Tongue (tissue), 2 donors: ENCODE results near the gene BAIAP2. TPM values are rescaled to one million over a fixed set of nuclear protein-coding genes. Genes with fewer than 3 reads are reported as not detected.
A peak's percentile ranks its signal among the peaks of the same experiment; 100 is the strongest.
"Not testable (repeated sequence)": the region's sequence is repeated elsewhere in the genome, so short reads cannot be mapped to it uniquely, and the experiment has no call there.

ENCODE experiments used
- DNase-seq: peaks from one replicate; pipeline ENCODE4 v3.0.0-alpha.2; 2015
- total RNA-seq: library from RNA; depleted of rRNA; stranded (reverse); fragments of >200 nt; gene quantifications from one replicate; pipeline ENCODE4 v1.2.3, GENCODE V29; 2014

Gene BAIAP2
- total RNA-seq, 1 donor from 2014 or later: 73.9 TPM

DNA sequence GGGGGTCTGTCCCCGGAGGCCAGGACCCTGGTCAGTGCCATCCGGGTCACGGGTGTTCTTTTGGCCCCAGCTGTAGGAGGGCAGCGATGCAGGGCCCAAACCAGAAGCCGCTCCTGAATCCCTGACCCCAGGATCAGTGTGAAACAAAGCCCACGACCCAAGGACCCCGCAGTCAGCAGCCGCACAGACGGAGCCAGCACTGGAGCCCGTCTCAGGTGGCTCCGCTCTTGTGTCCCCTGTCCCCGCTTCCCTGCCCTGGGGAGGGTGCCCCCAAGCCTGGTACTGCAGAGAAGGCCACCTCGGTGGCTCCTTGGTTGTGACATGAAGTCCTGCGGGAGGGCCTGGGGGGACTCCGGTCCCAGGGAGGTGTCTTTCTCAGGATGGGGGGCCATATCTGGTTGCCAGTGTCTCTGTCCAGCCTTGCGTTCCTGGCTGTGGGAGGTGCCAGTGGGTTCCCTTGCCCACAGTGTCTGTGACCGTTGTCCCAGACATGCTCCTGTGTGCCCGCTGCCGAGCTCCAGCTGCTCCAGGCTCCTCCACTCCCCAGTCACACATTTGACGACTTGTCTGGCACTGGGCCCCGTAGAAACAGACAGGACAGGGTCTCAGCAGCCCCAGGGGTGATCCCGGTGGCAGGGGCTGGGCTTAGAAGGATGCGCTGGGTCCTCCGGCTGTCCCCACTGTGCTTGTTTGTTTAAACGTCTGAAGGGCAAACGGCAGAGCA is 33.6 kb downstream of the BAIAP2 start:
- DNase-seq: no peak

DNA sequence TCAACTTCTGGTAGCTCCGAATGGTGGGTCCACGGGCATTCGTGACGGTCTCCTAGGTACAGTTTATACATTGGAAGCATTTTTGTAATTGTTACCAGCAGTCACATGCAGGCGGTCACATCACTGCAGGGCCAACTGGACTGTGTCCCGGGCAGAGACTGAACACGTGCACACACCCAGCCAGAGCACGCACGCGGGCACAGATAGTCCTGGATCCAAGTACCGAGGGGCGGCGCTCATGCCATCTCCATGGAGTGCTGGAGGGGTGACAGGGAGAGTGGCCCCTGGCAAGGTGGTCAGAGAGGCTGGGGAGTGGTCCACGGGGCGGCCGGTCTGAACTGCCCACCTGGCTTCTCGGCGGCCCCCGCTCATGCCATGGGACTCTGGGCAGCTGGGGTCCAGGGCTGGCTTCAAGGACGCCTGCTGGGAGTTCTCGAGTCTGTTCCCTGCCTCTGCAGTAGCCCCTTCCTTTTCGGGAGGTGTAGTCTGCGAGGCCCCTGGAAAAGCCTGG is 34.2 kb downstream of the BAIAP2 start:
- DNase-seq: no peak

DNA sequence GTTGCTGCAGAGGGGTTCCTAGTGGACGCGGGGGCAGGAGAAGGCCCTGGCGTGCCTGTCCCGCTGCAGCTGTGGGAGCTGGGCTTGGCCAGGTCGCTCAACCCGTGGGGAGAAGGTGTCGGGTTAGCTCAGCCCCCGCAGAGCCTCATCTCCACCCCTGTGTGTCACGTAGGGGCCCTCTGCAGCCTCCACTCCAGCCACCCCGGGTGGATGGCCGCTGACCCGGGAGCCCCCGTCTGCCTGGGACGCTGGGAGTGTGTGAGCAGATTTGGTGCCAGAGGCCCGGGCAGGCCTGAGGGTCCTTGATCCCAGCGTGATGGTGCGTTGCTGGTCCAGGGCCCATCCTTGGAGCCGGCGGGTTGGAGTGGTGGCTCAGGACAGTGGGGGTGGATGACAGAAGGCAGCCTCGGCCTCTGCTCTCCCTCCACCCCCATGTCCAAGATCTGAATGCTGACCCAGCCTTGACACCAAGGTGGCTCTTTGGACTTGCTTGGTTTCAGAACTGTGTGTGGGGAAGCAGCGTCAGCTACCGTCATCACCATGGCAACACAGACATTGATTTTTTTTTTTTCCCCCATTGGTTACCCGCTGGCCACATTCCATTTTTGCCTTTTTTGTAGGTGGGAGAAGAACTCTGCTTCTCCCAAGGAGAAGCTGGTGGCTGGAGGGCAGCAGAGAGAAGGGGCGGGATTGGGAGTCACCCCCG is 35.7 kb downstream of the BAIAP2 start:
- DNase-seq: no peak

DNA sequence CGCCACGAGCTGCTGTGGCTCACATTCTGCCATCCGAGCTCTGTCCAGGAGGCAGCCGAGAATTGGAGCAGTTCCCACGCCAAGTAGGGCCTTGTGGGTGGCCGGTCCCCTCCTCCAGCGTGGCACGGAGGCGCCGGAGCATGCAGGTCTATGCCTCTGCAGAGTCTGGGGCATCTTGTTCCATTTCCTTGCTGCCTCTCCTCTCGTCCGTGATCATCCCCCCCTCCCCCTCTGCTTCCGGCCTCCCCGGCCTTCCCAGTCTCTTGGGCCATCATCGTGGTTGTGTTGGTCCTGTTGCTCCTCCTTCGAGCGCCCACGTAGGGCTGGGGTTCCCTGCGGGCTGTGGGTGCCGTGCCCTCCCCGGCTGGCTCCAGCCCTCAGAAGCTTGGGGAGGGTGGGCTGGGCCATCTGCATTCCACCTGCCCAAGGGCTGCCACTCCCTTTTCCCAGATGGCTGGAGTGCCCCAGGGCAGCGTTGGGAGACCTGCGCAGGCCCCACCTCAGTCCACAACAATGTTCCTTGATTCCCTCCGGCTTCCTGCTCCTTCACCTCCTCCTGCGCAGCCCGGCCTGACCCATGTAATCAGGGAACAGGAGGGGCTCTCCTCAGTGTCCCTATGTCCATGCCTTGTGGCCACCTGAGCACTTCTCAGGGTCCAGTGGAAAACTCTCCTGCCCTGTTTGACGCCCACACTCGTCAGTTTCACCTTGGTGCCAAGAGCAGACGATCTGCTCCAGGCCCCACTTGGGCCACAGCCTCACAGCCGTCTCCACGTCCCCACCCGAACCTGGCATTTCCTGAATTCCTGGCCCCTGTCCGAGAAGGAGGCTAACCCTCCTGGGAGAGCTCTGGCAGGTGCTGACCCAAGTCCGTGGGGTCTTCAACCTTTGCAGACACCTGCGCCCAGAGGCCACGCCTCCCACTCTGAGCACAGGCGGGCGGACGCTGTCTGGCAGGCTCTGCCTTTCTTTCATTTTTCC is 37.1 kb downstream of the BAIAP2 start:
- no peak for DNase-seq

DNA sequence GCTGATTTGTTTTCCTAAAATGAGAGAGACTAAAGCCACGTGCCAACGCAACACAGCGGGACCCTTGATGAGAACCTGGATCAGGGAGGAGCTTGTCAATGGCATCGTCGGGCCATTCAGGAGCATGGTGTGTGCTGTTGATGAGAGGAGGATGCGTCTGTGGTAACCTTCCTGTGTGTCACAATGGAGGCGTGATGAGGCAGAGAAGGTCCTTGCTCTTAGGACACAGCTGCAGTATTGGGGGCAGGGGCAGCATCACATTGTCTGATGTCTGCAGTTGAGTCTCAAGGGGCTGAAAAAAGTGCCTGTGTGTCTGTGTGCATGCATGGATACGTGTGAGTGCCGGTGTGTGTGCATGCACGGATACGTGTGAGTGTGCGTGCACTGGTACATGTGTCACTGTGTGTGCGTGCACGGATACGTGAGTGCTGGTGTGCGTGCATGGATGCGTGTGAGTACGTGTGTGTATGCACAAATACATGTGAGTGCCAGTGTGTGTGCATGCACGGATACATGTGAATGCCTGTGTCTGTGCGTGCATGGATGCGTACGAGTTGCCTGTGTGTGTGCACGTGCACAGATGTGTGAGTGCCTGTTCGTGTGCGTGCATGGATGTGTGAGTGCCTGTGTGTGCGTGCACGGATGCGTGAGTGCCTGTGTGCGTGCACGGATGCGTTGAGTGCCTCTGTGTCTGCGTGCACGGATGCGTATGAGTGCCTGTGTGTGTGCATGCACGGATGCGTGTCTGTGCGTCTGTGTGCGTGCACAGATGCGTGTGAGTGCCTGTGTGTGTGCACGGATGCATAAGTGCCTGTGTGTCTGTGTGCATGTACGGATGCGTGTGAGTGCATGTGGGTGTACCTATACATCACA is 39.3 kb downstream of the BAIAP2 start:
- DNase-seq: no peak

DNA sequence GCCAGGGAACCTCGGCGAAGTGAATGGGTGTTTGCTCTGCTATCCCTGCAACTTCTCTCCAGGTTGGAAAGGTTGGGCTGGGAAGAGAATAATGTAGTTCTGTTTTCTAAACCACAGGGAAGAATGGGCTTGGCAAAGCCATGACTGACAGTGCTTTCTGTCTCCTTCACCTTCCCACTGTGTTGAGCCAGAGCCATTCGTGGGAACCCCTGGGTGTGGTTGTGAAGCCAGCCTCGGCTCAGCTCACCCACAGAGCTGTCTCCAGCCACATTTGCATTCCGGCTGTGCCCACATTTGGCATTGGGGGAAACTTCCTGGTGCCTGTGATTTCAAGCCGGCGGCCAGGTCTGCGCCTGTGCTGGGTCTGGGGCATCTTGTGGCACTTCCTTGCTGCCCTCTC is 39.9 kb downstream of the BAIAP2 start:
- DNase-seq: no peak

DNA sequence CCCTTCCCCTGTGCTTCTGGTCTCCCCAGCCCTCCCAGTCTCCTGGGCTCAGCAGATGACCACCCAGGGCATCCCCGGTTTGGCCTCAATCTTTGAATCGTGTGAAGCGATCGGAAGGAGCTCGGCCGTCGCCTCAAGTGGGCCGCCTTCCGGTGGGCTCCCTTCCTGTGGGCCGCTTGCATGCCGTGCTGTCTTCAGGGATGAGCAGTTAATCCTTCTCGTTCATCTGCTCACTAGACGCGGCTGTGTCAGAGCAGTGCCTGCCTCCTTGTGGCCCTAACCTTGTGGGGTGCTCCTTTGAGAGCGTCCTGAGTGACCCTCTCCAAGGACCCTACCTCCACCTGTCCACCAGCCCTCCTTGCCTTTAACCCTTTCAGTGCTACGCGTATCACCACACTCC is 40.4 kb downstream of the BAIAP2 start:
- DNase-seq: no peak

DNA sequence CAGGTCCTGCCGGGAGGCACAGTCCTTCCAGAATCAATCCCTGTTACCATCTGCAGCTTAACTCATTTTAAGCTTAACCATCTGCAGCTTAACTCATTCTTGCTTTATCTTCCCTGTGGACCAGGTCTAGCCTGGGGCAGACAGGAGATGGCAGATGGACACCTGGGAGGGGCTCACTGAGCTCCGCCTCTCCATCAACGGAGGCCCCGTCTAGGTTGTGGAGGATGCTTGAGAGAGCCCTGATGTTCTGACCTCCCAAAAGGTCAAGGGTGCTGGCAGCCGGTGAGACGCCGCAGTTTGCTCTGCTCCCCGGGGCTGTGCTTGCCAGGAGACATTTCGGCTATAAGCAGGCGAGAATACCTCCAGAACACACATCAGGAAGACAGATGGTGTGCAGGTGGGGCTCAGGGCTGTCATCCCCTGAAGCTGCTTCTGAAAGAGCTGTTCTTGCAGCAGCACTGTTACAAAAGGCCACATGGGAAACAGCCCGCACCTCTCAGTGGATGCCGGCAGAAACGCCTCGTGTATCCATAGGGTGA is 41.3 kb downstream of the BAIAP2 start:
- peak; percentile 69 for DNase-seq

DNA sequence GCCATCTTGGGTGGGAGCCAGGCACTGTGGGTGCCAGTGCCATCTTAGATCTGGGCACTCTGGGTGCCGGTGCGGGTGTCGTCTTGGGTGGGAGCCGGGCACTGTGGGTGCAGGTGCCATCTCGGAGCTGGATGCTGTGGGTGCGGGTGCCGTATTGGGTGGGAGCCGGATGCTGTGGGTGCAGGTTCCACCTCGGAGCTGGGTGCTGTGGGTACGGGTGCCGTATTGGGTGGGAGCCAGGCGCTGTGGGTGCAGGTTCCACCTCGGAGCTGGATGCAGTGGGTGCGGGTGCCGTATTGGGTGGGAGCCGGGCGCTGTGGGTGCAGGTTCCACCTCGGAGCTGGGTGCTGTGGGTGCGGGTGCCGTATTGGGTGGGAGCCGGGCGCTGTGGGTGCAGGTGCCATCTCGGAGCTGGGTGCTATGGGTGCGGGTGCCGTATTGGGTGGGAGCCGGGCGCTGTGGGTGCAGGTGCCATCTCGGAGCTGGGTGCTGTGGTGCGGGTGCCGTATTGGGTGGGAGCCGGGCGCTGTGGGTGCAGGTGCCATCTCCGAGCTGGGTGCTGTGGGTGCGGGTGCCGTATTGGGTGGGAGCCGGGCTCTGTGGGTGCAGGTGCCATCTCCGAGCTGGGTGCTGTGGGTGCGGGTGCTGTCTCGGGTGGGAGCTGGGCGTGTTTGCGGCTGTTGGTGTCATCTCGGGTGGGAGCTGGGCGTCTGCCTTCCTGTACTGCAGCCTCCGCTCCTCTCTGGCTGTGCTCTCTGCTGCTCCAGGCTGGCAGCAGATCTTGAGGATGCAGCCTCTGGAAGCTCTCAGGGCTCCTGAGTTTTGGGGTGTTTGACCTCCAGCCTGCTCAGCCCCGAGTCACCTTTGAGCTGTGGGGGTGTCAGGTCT is 43.3 kb downstream of the BAIAP2 start:
- not testable (repeated sequence) for DNase-seq

DNA sequence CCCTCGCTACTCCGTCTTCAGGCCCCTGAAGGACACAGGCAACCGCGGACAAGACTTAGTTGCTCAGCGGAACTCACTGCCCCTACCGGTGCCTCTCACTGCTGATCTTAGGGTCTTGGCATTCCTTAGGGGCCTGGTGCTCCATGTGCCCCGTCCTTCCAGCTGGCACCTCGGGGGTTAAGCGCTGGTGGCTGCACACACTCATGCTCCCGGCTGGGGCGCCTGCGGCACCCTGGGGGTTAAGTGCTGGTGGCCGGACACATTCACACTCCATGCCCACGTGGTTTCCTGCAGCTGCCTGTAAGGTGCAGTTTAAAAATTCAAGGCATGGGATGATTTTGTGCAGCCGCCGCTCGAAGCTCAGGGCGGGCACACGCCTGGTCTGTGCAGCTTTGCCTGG is 45.1 kb downstream of the BAIAP2 start:
- no peak for DNase-seq

DNA sequence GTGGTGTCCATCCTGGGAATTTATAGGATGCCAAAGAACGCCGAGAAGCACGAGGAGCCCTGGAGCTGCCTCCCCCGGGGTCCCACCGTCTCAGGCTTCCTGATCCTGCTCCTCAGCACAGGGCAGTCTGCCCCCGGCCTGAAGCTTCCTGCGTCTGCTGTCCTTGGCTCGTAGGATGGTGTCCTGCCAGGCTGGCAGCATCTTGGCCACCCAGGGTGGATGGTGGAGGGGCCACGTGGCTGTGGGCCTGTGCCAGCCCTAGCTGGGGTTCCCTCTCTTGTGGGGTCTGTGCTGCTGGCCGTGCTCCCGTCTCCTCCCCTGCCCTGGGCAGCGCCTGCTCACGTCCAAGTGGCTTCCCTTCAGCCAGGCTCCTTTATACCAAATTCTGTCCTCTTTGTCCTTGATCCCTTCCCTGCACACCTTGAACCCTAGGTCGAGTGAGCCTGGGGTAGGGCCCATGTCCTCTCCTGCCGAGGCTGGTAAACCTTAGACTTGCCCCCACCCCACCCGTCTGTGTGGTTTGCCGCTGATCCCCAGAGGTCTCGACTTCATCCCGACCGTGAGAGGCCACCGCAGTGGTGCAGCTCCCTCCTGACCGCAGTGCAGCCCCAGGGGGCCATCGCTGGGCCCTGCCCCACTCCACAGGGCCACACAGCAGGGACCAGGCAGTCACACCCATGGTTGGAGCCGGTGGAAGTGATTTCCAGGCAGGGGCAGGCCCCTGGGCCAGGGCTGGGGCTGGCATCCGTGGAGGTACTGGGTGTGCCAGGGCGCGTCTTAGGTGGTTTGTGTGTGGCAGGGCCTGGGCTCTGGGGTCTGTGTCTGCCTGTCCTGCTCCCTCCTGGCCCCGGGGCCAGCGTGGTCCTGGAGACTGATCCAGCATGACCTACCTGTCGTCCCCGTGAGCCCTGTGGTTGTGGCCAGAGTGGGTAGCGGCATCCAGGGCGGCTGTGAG is 46.5 kb downstream of the BAIAP2 start:
- no peak for DNase-seq

DNA sequence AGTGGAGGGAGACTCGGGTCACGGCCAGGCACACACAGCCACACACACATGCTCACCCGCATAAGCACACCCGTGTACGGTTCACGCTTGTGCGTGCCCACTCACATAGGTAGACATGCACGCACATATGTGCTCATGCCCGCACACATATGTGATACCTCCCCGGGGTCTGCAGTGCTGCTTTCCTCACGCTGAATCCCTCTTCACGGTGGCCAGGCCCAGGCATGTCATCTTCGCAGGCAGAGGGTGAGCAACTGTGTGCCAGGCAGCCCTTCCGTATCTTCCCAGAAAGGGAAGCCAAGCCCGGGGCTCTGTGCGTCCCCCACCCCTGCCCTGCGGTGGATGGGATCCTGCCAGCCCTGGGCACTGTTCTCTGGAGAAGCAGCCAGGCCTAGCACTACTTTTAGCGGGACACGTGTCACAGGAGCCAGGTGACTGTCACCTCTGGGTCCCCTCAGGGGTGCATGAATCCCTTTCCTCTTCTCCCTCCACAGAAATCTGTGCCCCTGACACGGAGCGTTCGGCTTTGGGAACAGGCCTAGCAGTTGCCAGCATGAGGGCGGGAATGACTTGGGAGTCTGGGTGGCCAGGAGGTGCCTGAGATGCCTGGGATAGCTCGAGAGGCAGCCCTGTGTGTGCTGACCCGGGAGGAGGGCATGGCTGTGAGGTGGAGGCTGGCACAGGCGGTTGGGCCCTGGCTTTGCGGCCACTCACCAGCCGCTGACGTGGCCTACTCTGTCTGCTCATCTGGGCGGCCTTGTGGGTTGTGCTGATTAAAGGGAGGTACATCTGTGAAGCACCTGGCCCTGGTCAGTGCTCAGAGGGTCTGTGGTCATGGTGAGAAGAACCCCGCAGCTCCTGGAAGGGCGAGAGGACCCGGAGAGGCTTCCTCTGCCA is 47.5 kb downstream of the BAIAP2 start:
- no peak for DNase-seq

DNA sequence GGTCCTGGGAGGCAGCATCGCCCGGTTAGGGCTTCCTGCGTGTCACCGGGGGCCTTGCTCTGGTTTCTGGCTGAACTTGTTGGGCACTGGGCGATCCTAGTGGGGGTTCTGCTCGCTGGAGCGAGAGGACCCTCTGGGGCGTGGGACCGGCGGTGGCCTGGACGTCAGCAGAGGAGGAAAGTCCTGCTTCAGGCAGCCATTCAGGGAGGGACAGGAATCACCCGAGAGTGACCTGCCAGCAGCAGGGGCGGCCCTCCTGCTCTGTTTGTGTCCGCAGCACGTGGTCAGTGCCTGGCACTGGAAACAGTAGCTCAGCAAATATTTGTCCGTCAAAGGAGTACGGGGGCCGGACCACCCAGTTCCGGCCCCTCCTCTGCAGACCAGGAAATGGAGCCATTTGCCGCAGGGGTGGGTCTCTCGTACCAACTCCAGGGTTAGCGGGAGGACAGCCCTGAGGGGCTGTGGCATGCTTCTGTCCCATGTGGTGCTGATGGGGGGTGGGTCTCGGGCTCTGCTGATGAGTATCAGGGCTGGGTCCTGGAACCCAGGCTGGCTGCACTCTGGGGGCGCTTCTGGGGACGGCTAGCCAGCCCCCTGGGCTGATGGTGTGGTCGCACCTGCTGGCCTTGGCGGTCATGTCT is 48.3 kb downstream of the BAIAP2 start:
- DNase-seq: no peak

DNA sequence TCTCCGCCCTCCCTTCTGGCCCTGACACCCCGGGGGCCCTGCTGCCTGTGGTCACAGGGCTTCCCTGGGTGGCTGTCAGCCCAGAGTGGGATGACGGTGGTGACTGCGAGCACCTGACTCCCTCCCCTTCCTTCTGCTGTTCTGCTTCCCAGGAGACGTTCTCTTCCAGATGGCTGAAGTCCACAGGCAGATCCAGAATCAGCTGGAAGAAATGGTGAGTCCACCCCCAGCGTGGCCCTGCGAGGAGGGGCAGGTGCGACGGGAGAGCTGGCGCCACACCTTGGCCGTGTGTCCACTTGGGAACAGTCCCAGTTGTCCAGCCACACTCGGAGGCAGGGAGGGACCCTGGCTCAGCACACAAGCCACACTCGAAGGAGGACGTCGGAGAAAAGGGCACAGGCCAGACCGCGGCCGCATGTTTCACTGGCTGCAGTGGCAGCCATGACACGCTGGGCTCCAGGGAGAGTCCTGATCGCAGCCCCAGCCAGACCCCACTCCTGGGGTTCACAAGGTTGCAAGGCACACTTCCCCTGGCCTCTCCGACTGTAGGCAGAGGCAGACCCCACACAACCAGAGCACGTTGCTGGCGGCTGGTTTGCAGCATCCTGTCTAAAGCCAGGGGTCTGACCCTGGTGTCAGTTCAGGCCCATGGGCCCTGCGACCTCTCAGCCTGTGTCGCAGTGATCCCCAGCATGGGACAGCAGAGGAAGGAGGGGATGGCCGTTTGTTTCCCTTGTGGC is 49.9 kb downstream of the BAIAP2 start:
- DNase-seq: no peak

DNA sequence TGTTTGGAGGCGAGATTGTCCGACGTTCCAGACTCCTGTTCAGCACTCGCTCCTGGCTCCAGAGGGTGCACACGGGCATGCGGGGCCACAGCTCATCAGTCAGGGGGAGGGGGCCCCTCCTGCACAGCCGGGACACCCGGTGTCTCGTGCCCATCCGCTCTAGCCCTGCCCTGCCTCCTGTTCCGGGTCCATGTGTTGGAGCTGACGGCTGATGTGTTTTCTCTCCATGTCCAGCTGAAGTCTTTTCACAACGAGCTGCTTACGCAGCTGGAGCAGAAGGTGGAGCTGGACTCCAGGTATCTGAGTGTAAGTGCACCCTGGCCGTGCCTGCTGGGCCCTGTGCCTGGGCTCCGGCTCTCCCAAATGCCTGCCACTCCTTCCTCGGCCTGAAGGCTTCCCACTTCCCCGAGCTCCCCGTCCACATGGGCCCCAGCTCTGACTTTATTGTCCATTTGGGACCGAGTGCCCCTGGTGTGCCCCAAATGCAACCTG is 50.5 kb downstream of the BAIAP2 start:
- DNase-seq: no peak

DNA sequence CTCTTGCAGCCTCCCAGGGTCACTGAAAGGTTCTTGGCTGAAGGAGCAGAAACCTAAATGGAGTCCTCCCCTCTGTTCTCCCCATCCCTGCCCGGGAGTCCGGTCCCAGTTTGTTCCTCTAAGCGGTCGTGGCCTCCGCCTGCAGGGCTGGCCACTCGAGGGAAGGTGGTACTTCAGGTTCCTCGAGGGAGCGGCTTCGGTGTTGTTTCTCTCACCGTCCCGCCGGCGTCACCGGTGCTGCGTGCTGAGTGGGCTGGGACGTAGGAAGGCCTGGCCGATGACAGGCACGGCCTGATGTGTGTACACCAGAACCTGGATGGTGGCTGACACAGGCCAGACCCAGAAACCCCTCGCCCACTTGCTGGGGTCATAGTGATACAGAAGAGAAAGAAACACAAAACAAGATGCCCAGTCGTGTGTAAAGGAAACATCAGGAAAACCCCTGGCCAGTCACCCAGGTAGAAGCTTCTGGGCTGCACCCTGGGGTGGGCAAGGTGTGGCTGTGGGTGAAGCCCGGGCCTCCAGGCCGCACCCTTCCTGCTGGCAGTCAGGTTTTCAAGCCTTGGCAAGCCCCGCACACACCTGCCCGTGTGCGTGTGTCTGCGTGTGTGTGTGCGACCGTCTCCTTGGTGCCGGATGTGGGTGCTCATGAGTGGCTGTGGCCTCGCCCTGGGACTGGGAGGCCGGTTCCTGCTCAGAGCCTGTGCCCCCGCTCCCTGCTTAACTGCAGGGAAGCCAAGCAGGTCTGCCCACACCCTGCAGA is 52.0 kb downstream of the BAIAP2 start:
- DNase-seq: peak; percentile 51
